Kidney (tissue), 14 donors: ENCODE measurements around the gene JPH3. TPM values are rescaled to one million over a fixed set of nuclear protein-coding genes. Genes with fewer than 3 reads are reported as not detected.

Experiments used
- DNase-seq, 5 donors: peaks; one replicate each; pipeline ENCODE4 v3.0.0-alpha.2; 2013 to 2020
- FAIRE-seq: peaks from 2 replicates; lab custom pipeline; 2012; peaks lifted over from hg19 to GRCh38; lab: Jason Lieb, UNC
- H3K27ac ChIP-seq, 2 donors: one replicate each; pipeline ENCODE4 v1.7.0; 2013; ENCODE audit warnings: low read depth in 2 of 2, low read length in 2 of 2, inconsistent platforms in 1 of 2
- H3K27me3 ChIP-seq: one replicate; pipeline ENCODE4 v1.7.1; 2013; ENCODE audit warnings: low read length, inconsistent platforms; ENCODE audit not compliant: control insufficient read depth, insufficient read depth
- H3K36me3 ChIP-seq, 3 donors: one replicate each; pipeline versions ENCODE4 v1.7.0 to v1.7.1; 2013; ENCODE audit warnings: low read length in 3 of 3, control low read depth in 1 of 3, inconsistent platforms in 1 of 3; ENCODE audit not compliant: insufficient read depth in 3 of 3, control insufficient read depth in 2 of 3
- H3K4me1 ChIP-seq, 3 donors: one replicate each; pipeline versions ENCODE4 v1.7.0 to v1.7.1; 2013; ENCODE audit warnings: low read length in 3 of 3, inconsistent platforms in 1 of 3, low read depth in 1 of 3; ENCODE audit not compliant: control insufficient read depth in 2 of 3, insufficient read depth in 2 of 3
- H3K4me3 ChIP-seq, 3 donors: one replicate each; pipeline versions ENCODE4 v1.7.0 to v1.8.1; 2013; ENCODE audit warnings: low read length in 3 of 3, control low read depth in 1 of 3, inconsistent platforms in 1 of 3
- H3K9ac ChIP-seq, 3 donors: one replicate each; pipeline versions ENCODE4 v1.7.0 to v1.7.1; 2013; ENCODE audit warnings: low read length in 3 of 3, control low read depth in 1 of 3, inconsistent platforms in 1 of 3
- H3K9me3 ChIP-seq, 3 donors: one replicate each; pipeline versions ENCODE4 v1.7.0 to v1.7.1; 2013; ENCODE audit warnings: low read length in 3 of 3, control low read depth in 1 of 3, inconsistent platforms in 1 of 3; ENCODE audit not compliant: control insufficient read depth in 2 of 3, insufficient read depth in 1 of 3
- intact Hi-C: fragments of 100-400 bp; cut with DNase I; formaldehyde crosslinking; loops from one replicate; pipeline ENCODE4 v1.11.1; 2022
- polyA plus RNA-seq: library from polyadenylated mRNA; stranded (reverse); fragments of 350-450 nt; fragmentation: Illumina TruSeq; extraction: RNeasy Lipid Tissue Mini Kit (QIAGEN cat#74804); gene quantifications from one replicate; pipeline ENCODE4 v1.2.3, GENCODE V29; 2014; ENCODE audit warnings: low read depth, low replicate concordance; ENCODE audit not compliant: insufficient read depth
- total RNA-seq: library from RNA; stranded (reverse); fragmentation: NEBNext Ultra II Directional; extraction: Animal tissue kit (Norgen Biotek cat#: 25700); gene quantifications from one replicate; pipeline ENCODE4 v1.2.1, GENCODE V29; 2021
- TF ChIP-seq, protein P1 (sequence below): IDR thresholded peaks from 3 replicates; pipeline ENCODE4 v1.5.1; 2012; ENCODE audit warnings: mild to moderate bottlenecking, moderate library complexity, borderline replicate concordance; ENCODE audit not compliant: insufficient read depth; ENCODE audit errors: extremely low read depth
- donor health status: control.
- donor health status: control.
- donor health status: control.
- donor health status: control.
- donor health status: control.
- donor health status: DM: yes; HTN: yes; CAD: no.
- donor health status: Normal renal cell carcinoma (clear cell type).

The JPH3 gene
- total and polyA plus RNA-seq, 2 donors from 2014 or later, result 0.69 TPM; not detected in 1

DNA sequence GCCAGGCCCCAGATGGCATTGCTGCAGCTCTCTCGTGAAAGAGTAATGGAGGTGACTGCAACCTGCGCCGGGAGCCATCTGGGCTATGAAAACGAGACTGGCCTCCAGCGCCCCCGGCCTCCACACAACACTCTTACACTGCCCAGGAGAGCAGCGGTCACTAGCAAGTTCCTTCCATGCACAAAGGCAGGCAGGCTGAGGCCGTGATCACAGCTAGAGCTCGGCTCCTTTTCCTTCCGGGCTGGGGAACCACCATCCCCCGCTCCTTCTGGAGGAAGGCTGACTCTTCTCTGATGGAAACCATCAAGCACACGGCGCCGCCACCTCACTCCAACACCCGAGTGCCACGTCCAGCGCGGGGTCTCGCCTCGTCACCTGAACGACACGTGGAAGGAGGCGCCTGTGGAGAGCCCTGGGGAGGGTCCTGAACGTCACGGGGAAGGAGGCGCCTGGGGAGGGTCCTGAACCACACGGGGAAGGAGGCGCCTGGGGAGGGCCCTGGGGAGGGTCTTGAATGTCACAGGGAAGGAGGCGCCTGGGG is 101.6 kb downstream of the JPH3 start:
- TF ChIP-seq, protein P1, sequence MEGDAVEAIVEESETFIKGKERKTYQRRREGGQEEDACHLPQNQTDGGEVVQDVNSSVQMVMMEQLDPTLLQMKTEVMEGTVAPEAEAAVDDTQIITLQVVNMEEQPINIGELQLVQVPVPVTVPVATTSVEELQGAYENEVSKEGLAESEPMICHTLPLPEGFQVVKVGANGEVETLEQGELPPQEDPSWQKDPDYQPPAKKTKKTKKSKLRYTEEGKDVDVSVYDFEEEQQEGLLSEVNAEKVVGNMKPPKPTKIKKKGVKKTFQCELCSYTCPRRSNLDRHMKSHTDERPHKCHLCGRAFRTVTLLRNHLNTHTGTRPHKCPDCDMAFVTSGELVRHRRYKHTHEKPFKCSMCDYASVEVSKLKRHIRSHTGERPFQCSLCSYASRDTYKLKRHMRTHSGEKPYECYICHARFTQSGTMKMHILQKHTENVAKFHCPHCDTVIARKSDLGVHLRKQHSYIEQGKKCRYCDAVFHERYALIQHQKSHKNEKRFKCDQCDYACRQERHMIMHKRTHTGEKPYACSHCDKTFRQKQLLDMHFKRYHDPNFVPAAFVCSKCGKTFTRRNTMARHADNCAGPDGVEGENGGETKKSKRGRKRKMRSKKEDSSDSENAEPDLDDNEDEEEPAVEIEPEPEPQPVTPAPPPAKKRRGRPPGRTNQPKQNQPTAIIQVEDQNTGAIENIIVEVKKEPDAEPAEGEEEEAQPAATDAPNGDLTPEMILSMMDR, result no peak
- intact Hi-C loops, result no loop called here
- no peak overlapping the region for H3K9ac ChIP-seq
- no peaks in the 10 kb centered on the region for H3K9me3 ChIP-seq
- FAIRE-seq (no peak), DNase-seq (no peak)
- H3K4me1 ChIP-seq, result peaks cover 0 to 2% (median 0%) of the 10 kb centered on the region in 3 donors
- H3K27ac ChIP-seq, result no peak overlapping the region
- H3K27me3 ChIP-seq, result no peaks in the 10 kb centered on the region
- peaks cover 0 to 10% (median 0%) of the 10 kb centered on the region in 3 donors for H3K36me3 ChIP-seq
- H3K4me3 ChIP-seq, result no peak overlapping the region

DNA sequence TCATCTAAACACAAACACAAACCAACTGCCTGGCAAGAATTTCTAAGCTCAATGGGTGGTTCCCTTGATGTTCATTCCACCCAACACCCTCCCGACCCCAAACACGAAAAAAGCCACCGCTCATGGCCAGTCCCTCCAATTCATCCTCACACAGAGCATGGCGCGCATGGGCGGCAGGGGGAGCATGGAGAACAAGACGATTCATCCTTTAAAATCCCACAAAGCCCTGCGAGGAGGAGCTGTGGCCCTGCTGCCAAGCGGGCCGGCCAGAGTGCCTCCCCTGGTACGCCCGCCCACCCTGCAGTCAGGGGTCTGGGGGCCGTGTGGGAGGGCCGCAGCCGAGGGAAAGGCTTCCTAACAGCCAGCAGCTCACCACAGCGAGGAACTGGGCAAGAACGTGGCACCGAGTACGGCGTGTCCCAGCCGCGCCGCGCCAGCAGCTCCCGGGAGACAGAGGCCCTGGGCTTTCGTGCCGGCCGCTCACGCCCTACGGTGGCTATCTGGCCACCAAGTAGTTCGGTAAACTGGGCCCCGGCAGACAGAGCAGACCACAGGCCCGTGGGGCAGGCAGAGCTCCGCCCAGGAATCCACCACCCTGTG is 102.5 kb downstream of the JPH3 start:
- TF ChIP-seq, protein P1, result no peak
- H3K4me1 ChIP-seq, result peaks cover 0 to 2% (median 0%) of the 10 kb centered on the region in 3 donors
- no peaks in the 10 kb centered on the region for H3K9me3 ChIP-seq
- peaks cover 0 to 7% (median 0%) of the 10 kb centered on the region in 3 donors for H3K36me3 ChIP-seq
- no peak for FAIRE-seq
- no peak overlapping the region for H3K4me3 ChIP-seq
- no peak overlapping the region for H3K9ac ChIP-seq
- DNase-seq, result peak in 1 of 5 donors; percentile 72
- H3K27ac ChIP-seq, result no peak overlapping the region
- intact Hi-C loops, result no loop called here
- no peaks in the 10 kb centered on the region for H3K27me3 ChIP-seq

DNA sequence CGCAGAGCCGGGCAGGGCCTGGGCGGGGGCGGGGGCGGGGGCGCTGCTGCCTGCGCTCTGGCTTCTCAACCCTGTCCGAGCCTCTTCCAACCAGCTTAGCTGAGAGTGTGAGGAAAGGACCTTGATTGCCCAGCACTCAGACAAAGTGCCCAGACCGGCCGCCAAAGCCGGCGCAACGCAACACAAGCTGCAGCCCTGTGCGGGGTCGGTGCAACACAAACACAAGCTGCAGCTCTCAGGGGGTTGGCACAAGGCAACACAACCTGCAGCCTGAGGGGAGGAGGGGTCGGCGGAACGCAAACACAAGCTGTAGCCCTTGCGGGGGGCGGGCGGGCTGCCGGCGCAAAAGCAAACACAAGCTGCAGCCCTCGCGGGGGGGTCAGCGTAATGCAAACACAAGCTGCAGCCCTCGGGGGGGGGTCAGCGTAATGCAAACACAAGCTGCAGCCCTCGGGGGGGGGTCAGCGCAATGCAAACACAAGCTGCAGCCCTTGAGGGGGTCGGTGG is 103.5 kb downstream of the JPH3 start:
- no peak overlapping the region for H3K4me3 ChIP-seq
- peaks cover 0 to 2% (median 0%) of the 10 kb centered on the region in 3 donors for H3K4me1 ChIP-seq
- DNase-seq, result peak in 4 of 5 donors; percentile 61 to 72 (median 68)
- TF ChIP-seq, protein P1, result no peak
- H3K36me3 ChIP-seq, result peaks cover 0 to 15% (median 6%) of the 10 kb centered on the region in 3 donors
- intact Hi-C loops, result no loop called here
- H3K27me3 ChIP-seq, result no peaks in the 10 kb centered on the region
- no peak overlapping the region for H3K9ac ChIP-seq
- no peak for FAIRE-seq
- H3K9me3 ChIP-seq, result no peaks in the 10 kb centered on the region
- no peak overlapping the region for H3K27ac ChIP-seq
